Stimulated activated CD4-positive, alpha-beta T cell treated with anti-CD3 and anti-CD28 coated beads, Interleukin-15, amount 100 ng/mL, for 48 hours (primary cell): Measurements from ENCODE around the gene TDRD6.
"Not testable (repeated sequence)": the region's sequence is repeated elsewhere in the genome, so short reads cannot be mapped to it uniquely, and the experiment has no call there.

Experiments used
- DNase-seq, 2 donors: peaks; one replicate each; pipeline ENCODE4 v3.0.0-alpha.2; 2020; ENCODE audit warnings: low read depth in 2 of 2

TDRD6 gene

GRCh38 chr6:46687619-46688097 lies at the start of gene TDRD6:
Gene TDRD6 (plus strand): TSS chr6:46687885. CDS start chr6:46688129, 244 bp downstream.
- DNase-seq: no peak

GRCh38 chr6:46637933-46638332 lies 49.8 kb upstream of the TDRD6 start:
- DNase-seq: no peak

GRCh38 chr6:46638650-46639049 lies 49.0 kb upstream of the TDRD6 start:
- no peak for DNase-seq

GRCh38 chr6:46642928-46643751 lies 44.5 kb upstream of the TDRD6 start:
- DNase-seq: peak in 1 of 2 donors; percentile 2

- no peak for DNase-seq
Observed at GRCh38 chr6:46645265-46645664, 42.4 kb upstream of the TDRD6 start.

- not testable (repeated sequence) for DNase-seq
Observed at GRCh38 chr6:46648108-46648507, 39.6 kb upstream of the TDRD6 start.

GRCh38 chr6:46648869-46649492 lies 38.7 kb upstream of the TDRD6 start:
- no peak for DNase-seq

GRCh38 chr6:46651006-46651405 lies 36.7 kb upstream of the TDRD6 start:
- DNase-seq: no peak

GRCh38 chr6:46651816-46652215 lies 35.9 kb upstream of the TDRD6 start:
- no peak for DNase-seq

GRCh38 chr6:46652232-46652602 lies 35.5 kb upstream of the TDRD6 start:
- no peak for DNase-seq

GRCh38 chr6:46652603-46653438 lies 34.9 kb upstream of the TDRD6 start, which contains the start of the genes CYP39A1 and SLC25A27:
Gene CYP39A1 (minus strand): TSS chr6:46652818. CDS start chr6:46652582, 236 bp downstream.
Gene SLC25A27 (plus strand): TSS chr6:46652975. CDS start chr6:46653193, 218 bp downstream.
- DNase-seq: peak; percentile 65 to 78

GRCh38 chr6:46653439-46654195 lies 34.1 kb upstream of the TDRD6 start:
- no peak for DNase-seq

- DNase-seq: no peak
Observed at GRCh38 chr6:46655803-46656202, 31.9 kb upstream of the TDRD6 start.

- no peak for DNase-seq
Observed at GRCh38 chr6:46657642-46658041, 30.0 kb upstream of the TDRD6 start.

GRCh38 chr6:46661483-46661882 lies 26.2 kb upstream of the TDRD6 start:
- no peak for DNase-seq

- DNase-seq: no peak
Observed at GRCh38 chr6:46667377-46667776, 20.3 kb upstream of the TDRD6 start.

GRCh38 chr6:46674410-46674809 lies 13.3 kb upstream of the TDRD6 start:
- no peak for DNase-seq

GRCh38 chr6:46676604-46677313 lies 10.9 kb upstream of the TDRD6 start:
- no peak for DNase-seq

- DNase-seq: no peak
Observed at GRCh38 chr6:46677314-46677654, 10.4 kb upstream of the TDRD6 start.

GRCh38 chr6:46684771-46685170 lies 2.9 kb upstream of the TDRD6 start:
- no peak for DNase-seq
